Ovary (tissue), 3 donors: Measurements from ENCODE around the gene HBEGF.

Experiments
- CTCF ChIP-seq, 3 donors: fragments of 450-650 bp in 2 of 3; fragments of 200-600 bp in 1 of 3; IDR thresholded peaks; one replicate each; pipeline versions ENCODE4 v1.5.1 to v1.8.0; 2016 to 2022; ENCODE audit warnings: antibody characterized with exemption in 3 of 3, mild to moderate bottlenecking in 1 of 3
- POLR2A ChIP-seq: fragments of 450-650 bp; IDR thresholded peaks from one replicate; pipeline ENCODE4 v1.6.1; 2017; ENCODE audit warnings: antibody characterized with exemption, mild to moderate bottlenecking, moderate library complexity
- donor health status: DM: no; HTN: no; CAD: no.

GRCh38 chr5:140298183-140298601 is 48.2 kb downstream of the HBEGF start:
- TF ChIP-seq POLR2A = no peak
- no peak for TF ChIP-seq CTCF (IDR thresholded peaks at IDR 0.05)
